Lower lobe of right lung (tissue), 2 donors: ENCODE measurements around the gene MGAT4A. TPM values are rescaled to one million over a fixed set of nuclear protein-coding genes. Genes with fewer than 3 reads are reported as not detected.
"Not testable (repeated sequence)": the region's sequence is repeated elsewhere in the genome, so short reads cannot be mapped to it uniquely, and the experiment has no call there.

Experiments used
- ATAC-seq, 2 donors: fragments of 200-7000 bp; cut with Tn5 transposase; one replicate each; pipeline ENCODE4 v1.9.1; 2020 to 2022; ENCODE audit warnings: mild to moderate bottlenecking in 2 of 2, moderate library complexity in 2 of 2
- DNase-seq: peaks from one replicate; pipeline ENCODE4 v3.0.0-alpha.2; 2020
- H3K27ac ChIP-seq: fragments of 200-600 bp; one replicate; pipeline ENCODE4 v1.8.0; 2022
- H3K27me3 ChIP-seq: fragments of 200-600 bp; one replicate; pipeline ENCODE4 v1.8.0; 2022; ENCODE audit warnings: low read depth
- H3K36me3 ChIP-seq: fragments of 200-600 bp; one replicate; pipeline ENCODE4 v1.8.0; 2022; ENCODE audit warnings: mild to moderate bottlenecking
- H3K4me1 ChIP-seq: fragments of 200-600 bp; one replicate; pipeline ENCODE4 v1.8.0; 2022
- H3K4me3 ChIP-seq: fragments of 200-600 bp; one replicate; pipeline ENCODE4 v1.8.0; 2022; ENCODE audit warnings: mild to moderate bottlenecking
- H3K9me3 ChIP-seq: fragments of 200-600 bp; one replicate; pipeline ENCODE4 v1.8.0; 2022
- CTCF ChIP-seq: fragments of 200-600 bp; IDR thresholded peaks from one replicate; pipeline ENCODE4 v1.8.0; 2022; ENCODE audit warnings: antibody characterized with exemption, mild to moderate bottlenecking
- intact Hi-C: fragments of 100-400 bp; cut with DNase I; formaldehyde crosslinking; loops from one replicate; pipeline ENCODE4 v1.11.0; 2022
- total RNA-seq: library from RNA; stranded (reverse); fragmentation: NEBNext Ultra II Directional; extraction: Animal tissue kit (Norgen Biotek cat#: 25700); gene quantifications from one replicate; pipeline ENCODE4 v1.2.1, GENCODE V29; 2021
- donor health status: DM: no; HTN: yes; CAD: no; lungs with severe emphysema.

Gene MGAT4A
- total RNA-seq, 1 donor from 2014 or later, result 82.0 TPM

- DNase-seq (no peak), ATAC-seq (no peak)
- Histone ChIP-seq H3K27me3 (no peaks in the 10 kb centered on the region), H3K9me3 (no peaks in the 10 kb centered on the region), H3K4me1 (peaks cover 49% of the 10 kb centered on the region), H3K4me3 (no peak overlapping the region), H3K36me3 (no peaks in the 10 kb centered on the region), H3K27ac (peak overlapping the region; percentile 44)
- TF ChIP-seq CTCF, result no peak
- intact Hi-C loops, result no loop called here
Measured at GRCh38 chr2:98759338-98759737, 28.4 kb upstream of the MGAT4A start.

- no peak for TF ChIP-seq CTCF
- DNase-seq (peak; percentile 76), ATAC-seq (peak; percentile 97)
- Histone ChIP-seq H3K4me3 (no peak overlapping the region), H3K4me1 (peaks cover 42% of the 10 kb centered on the region), H3K27ac (peak overlapping the region; percentile 81), H3K36me3 (no peaks in the 10 kb centered on the region), H3K9me3 (no peaks in the 10 kb centered on the region), H3K27me3 (no peaks in the 10 kb centered on the region)
- intact Hi-C loops, result no loop called here
Measured at GRCh38 chr2:98757904-98758421, 27.0 kb upstream of the MGAT4A start.

- ATAC-seq, result no peak
- DNase-seq, result no peak
- no peaks in the 10 kb centered on the region for H3K27me3 ChIP-seq
- intact Hi-C loops, result no loop called here
- H3K27ac ChIP-seq, result no peak overlapping the region
- no peak for TF ChIP-seq CTCF
- H3K9me3 ChIP-seq, result no peaks in the 10 kb centered on the region
- H3K4me3 ChIP-seq, result no peak overlapping the region
- peaks cover 25% of the 10 kb centered on the region for H3K4me1 ChIP-seq
- no peaks in the 10 kb centered on the region for H3K36me3 ChIP-seq
Measured at GRCh38 chr2:98753801-98754200, 22.9 kb upstream of the MGAT4A start.

GRCh38 chr2:98752711-98753110, 21.8 kb upstream of the MGAT4A start:
- H3K9me3 ChIP-seq, ATAC-seq, DNase-seq, H3K36me3 ChIP-seq, intact Hi-C loops, H3K27ac ChIP-seq, H3K27me3 ChIP-seq, H3K4me3 ChIP-seq: not testable (repeated sequence)
- peaks cover 19% of the 10 kb centered on the region for H3K4me1 ChIP-seq

- ATAC-seq (no peak), DNase-seq (no peak)
- Histone ChIP-seq H3K36me3 (no peaks in the 10 kb centered on the region), H3K9me3 (no peaks in the 10 kb centered on the region), H3K27me3 (no peaks in the 10 kb centered on the region), H3K27ac (no peak overlapping the region), H3K4me1 (peaks cover 14% of the 10 kb centered on the region), H3K4me3 (no peak overlapping the region)
- no peak for TF ChIP-seq CTCF
- intact Hi-C loops, result no loop called here
Measured at GRCh38 chr2:98751748-98752147, 20.8 kb upstream of the MGAT4A start.

- DNase-seq, result no peak
- Histone ChIP-seq H3K4me3 (no peak overlapping the region), H3K4me1 (peaks cover 14% of the 10 kb centered on the region), H3K27me3 (no peaks in the 10 kb centered on the region), H3K9me3 (no peaks in the 10 kb centered on the region), H3K36me3 (no peaks in the 10 kb centered on the region), H3K27ac (no peak overlapping the region)
- intact Hi-C loops, result no loop called here
- TF ChIP-seq CTCF, result no peak
- ATAC-seq, result no peak
Measured at GRCh38 chr2:98750593-98751282, 19.8 kb upstream of the MGAT4A start.
